ENCODE data around the gene CEP126.
A peak's percentile ranks its signal among the peaks of the same experiment; 100 is the strongest.

CEP126 gene, protein sequence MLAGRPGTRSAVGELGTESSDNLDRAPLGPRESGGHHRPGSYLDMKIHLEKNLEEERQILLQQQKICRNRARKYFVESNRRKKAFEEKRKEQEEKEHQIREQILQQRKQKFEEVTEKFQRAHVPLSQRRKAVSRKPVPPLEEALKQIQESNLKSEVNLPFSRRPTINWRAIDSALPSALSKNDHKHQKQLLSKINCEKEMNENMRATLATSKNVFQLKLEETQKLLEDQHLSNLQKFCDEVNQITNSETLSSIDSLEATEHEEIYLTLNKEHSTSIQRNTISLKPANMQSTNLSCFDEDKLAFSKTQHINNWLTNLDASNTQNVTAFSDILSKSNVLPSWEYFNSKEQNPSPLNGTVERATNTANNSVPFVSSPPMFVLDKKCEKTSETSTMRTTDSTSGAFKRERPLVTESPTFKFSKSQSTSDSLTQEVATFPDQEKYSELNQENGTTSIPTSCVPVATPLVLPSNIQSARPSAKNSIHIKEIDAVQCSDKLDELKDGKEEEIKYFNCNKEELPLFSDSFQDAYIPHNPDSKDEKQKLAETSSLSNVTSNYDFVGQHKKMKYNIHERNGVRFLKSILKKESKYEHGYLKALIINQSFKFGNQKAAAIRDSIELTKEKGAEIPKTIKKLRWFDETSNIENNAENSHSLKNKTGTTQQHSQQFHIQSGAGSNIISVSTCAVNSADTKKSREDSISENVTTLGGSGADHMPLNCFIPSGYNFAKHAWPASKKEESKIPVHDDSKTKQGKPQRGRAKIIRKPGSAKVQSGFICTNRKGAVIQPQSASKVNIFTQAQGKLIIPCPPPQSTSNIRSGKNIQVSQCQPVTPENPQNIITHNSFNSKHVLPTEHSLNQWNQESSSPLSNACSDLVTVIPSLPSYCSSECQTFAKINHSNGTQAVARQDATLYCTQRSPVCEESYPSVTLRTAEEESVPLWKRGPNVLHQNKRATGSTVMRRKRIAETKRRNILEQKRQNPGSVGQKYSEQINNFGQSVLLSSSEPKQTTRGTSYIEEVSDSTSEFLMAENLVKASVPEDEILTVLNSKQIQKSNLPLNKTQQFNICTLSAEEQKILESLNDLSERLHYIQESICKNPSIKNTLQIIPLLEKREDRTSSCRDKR

DNA sequence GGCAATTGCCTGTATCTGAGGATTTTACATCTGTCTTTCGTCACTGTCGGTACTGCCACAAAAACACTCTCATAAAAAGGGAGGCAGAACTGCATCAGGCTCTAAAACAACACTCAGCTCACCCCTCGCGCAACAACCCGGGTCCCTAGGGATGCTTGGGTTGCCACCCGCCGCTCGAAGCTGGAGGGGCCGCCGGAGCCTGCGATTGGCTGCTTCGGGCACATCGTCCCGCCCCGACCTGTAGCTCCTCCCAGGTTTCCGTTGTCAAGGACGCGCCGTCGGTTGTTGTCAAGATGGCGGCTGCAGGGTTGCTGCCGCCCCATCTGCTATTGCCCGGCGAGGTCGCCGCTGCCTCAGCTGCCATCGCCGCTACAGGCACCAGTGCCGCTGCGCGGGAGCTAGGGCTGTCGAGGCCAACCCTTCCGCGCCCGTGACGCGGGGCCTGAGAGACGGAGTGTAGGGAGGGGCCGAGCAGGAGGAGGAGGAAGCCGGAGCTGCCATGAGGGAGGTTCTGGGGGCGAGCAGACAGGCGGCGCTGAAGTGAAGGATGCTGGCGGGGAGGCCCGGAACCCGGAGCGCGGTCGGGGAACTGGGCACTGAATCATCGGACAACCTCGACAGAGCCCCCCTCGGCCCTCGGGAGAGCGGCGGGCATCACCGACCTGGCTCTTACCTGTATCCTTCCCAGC, at the start of gene CEP126:
Gene CEP126 (plus strand): TSS at position 273 of the 689 bp plus-strand sequence. CDS start 275 bp downstream, at position 548.
- DNase-seq = peak; percentile 94

DNA sequence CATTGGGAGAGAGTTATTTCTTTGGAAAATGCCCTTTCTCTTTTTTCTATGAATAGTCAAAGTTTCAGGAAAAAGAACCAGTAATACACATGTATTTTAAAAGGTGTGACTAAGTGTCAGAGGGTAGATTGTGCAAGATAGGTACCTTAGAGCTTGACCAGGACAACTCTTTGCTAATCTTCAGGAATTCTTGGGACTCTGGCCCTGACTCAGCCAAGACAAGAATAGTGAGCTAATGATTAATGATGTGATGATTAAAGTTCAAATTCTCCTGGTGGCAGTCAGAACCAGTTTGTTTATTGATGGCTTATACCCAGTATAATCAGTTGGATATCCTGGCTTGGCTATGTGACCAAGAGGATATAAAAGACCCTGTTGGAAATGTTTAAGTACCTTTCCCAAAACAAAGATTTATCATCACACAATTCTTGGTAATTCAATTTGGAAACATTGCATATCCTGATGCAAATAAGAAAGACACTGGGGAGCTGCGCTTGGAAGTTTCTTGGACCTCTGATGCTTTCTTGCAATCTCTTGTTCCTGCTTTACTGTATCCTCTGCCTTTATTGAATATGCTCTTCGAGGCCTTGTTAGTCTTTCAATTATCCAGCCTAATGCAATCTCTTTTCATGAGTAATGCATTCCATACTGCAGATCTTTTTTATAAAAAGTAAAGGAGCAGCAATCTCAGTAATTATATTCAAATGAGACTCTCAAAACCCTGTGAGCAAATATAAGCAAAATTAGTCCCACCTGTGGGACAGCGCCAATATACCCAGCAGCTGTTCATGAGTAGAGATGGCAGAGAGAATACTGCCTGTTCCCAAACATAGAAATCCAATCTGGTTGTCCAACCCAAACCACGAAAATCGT, 48.0 kb upstream of the CEP126 start:
- DNase-seq = peak; percentile 77

DNA sequence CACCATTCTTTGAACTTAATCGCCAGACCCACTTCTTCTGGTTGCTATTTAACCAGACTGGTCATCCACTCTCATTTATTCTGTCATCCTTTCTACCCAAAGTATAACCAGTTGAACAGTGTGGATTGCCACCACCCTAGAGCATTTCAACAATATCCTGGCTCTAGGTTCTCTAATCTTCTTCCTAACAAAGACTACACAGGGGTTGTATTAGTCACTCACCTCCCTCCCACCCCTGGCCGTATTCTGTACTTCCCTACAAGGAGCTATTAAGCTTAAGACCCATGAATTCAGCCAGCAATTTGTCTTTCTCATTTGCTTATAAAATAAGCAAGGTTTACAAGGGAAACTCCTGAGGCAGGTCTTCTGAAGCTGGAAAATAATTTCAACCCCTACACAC, 46.9 kb upstream of the CEP126 start:
- peak; percentile 18 for DNase-seq

DNA sequence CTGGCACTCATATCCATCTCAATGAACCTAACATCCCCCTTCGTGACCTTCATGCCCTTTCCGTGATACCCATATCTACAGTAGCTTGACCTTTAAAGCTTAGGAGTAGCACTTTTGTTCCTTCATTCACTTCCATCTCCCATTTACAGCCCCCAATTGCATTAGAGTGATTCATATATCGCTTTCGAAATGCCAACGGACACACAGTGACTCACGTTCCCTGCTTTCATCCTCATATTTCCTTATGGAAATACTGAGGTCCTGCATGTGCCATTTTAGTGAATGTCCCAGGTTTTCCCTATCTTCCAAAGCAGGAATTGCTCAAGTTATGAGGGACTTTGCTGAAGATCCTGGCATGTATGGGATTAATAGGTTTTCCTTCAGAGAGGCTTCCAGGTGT, 44.3 kb upstream of the CEP126 start:
- DNase-seq = peak; percentile 81

DNA sequence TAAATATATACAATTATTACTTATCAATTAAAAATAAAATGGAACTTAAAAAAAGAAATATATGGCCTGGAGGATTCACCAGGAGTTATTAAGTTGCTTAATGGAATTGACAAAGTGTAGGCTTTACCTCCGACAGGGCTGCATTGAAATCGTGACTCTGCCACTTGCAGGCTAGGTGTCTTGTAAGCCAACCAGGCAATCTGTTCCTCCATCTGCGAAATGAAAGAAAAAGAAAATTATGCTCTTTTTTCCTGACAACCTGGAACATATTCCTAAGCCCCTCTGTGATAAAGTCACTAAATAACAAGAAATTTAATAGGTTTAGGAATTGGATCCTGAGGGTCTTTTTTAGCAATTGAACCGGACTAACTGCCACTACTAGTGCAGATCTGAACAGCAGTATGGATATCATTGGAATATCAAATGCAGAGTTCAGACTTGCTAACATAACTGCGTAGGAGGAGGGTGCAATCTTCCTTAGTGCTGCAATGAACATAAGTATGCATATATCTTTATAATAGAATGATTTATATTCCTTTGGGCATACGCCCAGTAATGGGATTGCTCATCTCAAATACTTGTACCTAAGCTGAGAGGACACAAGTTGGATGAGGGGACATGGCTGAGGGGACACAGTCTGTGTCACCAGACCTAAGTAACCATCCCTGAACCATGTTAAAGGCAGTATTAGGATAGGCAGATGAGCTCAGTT, 42.5 kb upstream of the CEP126 start:
- peak; percentile 45 for DNase-seq

DNA sequence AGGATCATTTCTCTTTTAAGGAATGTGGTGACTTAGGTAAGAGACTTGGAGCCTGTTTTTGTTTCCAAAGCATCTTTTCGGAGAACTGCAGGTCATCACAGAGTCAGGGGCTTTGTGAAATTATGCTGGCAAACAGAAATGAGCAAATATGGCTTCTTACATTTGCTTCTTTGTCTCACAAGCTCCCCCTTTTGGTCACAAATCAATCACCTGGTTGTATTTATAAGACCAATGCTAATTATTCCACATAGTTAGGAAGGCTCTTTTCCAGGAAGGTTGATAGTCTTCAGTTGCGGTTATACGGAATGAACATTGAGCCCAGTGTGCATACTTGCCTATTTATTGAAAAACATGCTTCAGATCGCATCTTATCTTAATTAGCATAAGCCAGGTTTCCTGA, 34.6 kb upstream of the CEP126 start:
- DNase-seq = peak; percentile 65

DNA sequence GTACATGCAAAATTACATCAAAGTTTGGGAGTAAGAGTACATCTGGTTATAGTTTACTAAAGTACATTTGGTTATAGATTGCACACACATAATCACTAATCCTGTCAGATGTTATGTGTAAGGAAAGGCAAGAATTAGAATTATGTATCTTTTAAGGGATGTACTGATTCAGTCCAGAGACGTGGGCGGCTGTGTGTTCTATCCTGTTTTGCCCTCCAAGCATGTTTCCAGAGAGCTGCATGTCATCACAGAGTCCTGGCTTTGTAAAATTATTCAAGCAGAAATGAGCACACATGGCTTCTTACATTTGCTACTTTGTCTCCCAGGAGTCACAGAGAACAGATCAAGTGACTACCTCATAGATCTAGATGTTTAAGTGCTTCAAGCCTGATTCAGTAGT, 33.2 kb upstream of the CEP126 start:
- DNase-seq = no peak

DNA sequence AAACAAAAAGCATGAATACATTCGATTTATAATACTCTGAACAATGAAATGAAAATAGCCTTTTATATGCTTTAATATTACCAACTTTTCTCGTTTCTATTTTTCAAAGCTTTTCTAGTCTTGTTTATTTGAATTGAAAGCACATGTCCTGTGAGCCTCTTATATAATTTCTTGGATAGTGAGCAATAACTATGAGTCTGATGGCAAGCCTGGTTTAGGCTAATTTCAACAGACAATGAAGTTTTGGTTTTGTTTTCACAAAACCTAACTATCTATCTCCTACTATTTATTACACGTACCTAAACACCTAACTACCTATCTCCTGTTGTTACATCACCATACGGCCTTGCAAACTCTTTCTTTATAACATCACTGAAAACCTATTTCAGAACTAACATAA, 29.2 kb upstream of the CEP126 start:
- DNase-seq = no peak

DNA sequence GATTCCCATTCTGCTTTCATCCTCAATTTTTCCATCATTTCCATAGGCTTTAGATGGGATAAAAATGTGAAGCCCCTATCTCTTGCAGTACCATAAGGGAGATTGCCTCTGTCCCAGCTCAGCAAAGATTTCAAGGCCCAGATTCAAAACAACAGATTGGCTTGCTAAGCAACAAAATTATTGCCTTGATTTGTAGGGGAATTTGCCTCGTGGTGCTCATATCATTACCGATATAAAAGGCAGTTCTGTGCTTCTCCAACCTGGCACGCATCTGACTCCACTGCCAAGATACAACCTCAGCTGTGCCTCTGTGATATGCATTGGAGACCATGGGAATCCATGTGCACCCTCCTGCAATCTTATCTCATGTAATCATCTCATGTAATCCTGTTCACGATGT, 25.0 kb upstream of the CEP126 start:
- no peak for DNase-seq

DNA sequence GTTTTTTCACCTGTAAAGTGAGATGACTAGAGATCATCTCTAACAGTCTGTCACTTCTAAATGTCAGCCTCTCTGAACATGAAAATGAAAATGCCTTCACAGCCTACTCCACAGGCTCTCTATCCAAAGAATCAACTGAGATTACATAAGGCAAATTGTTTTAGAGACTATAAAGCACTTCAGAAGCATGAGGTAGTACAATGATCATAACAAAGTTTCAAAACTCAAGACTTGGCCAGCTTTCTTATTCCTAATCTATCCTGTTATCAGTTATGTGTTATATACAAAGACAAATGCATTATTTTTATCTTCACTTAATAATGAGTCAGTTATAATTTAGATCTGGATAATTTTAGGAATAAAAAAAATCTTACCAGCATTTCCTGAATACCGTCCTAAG, 20.3 kb upstream of the CEP126 start:
- no peak for DNase-seq

DNA sequence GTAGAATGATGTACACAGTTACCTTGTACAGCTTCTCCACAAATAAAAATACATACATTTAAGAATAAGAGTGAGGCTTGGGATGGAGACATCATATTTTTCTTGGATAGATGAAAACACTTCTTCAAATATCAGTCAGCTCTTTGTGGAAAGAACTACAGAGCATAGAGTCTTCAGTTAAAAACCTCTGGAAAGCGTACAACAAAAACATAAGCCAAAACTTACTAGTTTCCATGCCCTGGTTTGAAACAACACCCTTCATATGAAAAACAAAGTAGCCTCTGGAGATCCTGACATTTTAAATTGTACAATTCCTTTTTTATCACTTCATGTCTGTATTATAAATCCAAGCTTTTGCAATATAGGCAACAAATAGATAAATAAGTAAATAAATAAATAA, 7.0 kb upstream of the CEP126 start:
- no peak for DNase-seq

DNA sequence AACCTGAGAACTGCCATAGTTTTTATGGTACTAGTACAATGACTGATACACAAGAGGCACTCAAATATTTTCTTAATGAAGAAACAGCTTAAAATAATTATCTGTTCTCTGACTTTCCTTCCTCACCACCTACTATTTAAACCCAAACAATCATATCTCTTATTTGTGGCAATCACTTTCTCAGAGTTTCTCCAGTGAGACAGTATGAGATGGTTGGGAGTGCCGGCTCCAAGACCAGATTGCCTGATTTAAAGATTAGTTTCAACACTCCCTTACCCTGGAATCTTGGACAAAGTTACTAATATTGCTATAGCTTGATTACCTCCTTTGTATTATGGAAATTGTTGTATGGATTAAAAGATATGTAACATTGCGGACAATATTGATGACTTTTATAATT, 5.7 kb upstream of the CEP126 start:
- no peak for DNase-seq

DNA sequence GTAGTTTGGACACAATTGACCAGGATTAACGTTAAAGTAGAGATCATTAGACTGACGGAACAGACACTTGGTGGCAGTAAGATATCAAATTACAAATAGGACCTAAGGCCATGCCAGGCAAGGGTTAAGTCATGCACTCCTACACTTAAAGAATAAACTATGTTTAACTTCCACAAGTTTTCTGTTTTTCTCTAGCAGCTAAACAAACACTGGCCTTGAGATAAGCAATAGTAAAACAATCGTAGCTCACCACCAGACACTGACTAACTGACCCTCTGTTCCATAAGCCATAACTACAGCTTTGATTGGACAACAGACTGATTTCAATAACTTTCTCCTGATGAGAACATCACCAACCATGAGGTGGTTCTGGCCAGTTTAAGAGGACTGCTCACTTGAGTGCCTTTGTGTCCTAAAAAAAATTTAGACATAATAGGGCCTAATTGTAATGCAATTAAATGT, 2.0 kb upstream of the CEP126 start:
- no peak for DNase-seq

DNA sequence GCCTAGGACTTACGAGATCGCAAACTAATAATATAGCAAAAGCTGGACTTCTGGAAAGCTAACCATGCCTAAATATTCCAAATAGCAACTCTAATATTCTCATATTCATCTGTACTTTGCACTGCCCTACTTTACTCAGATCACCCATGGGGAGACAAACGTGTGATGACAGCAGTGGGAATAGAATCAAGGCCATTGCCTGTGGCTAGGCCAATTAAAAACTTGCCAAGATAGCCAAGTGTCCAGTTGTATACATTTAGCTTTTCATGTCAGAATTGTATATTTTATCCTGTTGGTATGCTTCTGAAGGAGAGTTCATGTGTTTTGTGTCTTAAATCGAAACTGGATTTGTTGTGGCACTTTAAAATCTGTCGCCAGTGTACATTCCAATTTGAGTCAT, 1.2 kb upstream of the CEP126 start:
- no peak for DNase-seq

DNA sequence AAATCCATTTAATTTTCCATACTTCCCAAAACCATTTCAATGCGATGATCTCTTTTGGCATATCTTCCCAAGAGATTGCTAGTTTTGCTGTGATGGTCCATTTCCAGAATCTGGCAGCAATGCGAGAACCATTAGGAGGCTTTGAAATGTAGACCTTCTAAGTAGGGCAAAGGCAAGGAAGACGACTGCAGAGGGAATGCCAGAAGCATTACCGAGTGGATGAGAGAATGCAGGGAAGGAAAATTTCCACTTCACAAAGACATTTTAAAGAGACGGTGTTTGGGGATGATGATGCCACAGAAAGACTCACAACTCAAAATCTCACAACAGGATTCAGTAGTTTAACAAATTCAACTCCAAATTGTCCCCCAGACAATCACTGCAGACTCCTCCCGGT, 471 bp upstream of the CEP126 start:
- peak; percentile 41 for DNase-seq

DNA sequence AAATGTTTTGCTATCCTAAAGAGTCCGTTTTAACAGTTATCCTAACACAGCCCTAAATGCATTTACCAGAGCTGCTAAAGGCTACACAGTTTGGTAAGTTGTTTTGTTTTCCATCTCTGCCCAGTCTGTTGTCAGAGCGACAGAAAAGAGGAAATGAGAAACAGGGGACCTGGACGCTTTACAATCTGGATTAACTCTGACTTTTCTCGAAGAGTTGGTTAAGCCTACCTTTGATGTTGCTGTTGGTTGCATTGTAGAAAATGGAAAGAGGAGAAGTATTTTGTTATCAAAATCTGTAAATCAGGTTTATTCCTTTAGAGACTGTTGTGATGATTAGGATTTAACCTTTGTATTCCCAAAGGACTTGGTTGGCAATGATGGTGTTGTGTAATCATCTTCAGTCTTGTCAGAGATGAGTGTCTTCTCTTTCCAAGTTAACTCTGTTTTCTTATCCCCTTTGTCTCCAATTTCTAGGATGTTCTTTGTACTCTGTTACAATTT, 1.0 kb downstream of the CEP126 start:
- DNase-seq = peak; percentile 45

DNA sequence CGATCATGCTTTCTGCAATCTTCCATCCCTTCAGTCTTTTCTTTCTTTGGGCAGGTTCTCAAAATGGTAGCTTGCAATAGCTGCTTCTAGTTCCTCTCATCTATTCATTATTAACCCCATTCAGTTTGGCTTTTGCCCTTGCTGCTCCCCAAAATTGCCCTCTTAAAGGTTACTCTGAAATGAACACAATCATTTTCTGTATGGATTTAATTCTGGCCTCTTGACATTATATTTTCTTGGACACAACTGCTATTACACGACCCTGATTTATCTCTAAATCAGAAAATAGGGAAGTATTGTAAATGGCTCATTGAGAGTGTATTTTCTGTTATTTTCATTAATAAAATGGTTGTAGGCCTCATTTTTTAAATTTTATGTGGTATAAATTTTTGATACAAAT, 1.6 kb downstream of the CEP126 start, which contains the start of gene ANGPTL5:
Gene ANGPTL5 (minus strand): TSS at position 101 of the 400 bp plus-strand sequence. CDS start 8,613 bp downstream, outside the sequence.
- no peak for DNase-seq

DNA sequence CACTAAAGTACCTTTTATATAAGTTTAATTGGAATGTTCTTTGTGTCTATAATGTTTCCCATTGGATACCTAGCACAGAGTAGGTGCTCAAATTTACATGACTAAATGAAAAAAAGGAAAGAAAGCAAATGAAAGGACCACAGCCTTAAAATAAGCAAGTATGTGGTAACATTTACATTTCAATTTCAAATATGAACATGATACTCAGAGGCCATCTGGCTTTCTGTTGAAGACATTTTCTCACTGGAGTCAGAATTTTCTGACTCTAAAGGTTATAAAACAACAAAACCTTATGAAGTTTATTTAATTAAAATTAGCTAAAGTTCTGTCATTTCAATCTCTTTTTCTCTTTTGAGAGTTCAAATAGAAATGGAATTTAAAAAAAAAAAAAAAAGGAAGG, 2.4 kb downstream of the CEP126 start:
- DNase-seq = no peak

DNA sequence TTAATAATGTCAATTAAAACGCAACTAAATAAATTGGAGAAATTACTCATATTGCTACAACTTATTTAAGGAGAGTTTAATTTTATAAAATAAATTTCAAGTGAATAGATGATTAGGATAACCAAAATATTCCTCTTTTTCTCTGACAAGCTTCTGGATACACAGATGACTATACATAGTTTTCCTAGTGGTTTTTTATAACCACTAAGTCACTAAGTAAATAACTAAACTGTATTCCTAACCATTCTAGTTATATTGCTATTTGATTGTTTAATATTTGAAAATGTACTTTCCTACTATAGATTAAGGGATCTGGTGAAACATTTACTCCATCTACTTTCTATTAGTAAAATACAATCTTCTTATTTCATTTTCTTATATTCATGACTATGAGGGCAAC, 6.2 kb downstream of the CEP126 start:
- DNase-seq = no peak

DNA sequence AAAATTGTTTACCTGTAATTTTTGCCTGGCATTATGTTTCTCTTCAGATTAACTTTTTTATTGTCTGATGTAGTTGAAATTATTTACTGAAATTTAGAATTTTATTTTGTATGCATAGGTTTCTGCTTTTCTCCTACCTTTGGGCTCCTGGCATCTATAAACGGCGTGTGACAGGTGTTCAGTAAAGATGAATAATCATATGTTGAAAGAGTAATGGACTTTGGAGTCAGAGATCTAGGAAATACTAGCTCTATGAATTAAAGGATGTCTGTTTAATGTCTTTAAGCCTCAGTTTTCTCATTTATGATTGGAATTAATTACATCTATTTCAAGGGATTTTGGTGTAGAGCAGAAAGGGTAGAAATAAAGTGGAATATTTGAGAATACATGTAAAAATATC, 8.7 kb downstream of the CEP126 start:
- no peak for DNase-seq

Measured in fibroblast of skin of right quadriceps (primary cell).